Adrenal gland (tissue), 5 donors: ENCODE data around the gene DOCK9.

Experiments
- CTCF ChIP-seq, 6 experiments: fragments of 450-650 bp in 4 of 6; fragments of 200-600 bp in 2 of 6; sonication (generic) in 1 of 6; IDR thresholded peaks; 1 replicate in 5 of 6; 2 replicates in 1 of 6; pipeline versions ENCODE4 v1.5.1 to v1.8.0; 2016 to 2021; ENCODE audit warnings: antibody characterized with exemption in 6 of 6, mild to moderate bottlenecking in 2 of 6, moderate library complexity in 1 of 6
- POLR2A ChIP-seq, 2 donors: fragments of 450-650 bp; IDR thresholded peaks; one replicate each; pipeline ENCODE4 v1.6.1; 2017; ENCODE audit warnings: antibody characterized with exemption in 2 of 2, mild to moderate bottlenecking in 2 of 2, moderate library complexity in 1 of 2
- donor health status: DM: no; HTN: no; CAD: no.

GRCh38 chr13:98828614-98829013 lies 149.2 kb downstream of the DOCK9 start:
- TF ChIP-seq CTCF (IDR thresholded peaks at IDR 0.05) (no peak), POLR2A (IDR thresholded peaks at IDR 0.05) (no peak)
